Measurements from ENCODE around the gene AAMP. TPM values are rescaled to one million over a fixed set of nuclear protein-coding genes. Genes with fewer than 3 reads are reported as not detected.

Gene AAMP
- total and polyA plus RNA-seq, 4 donors = 63.6 to 116 (median 74.6) TPM

DNA sequence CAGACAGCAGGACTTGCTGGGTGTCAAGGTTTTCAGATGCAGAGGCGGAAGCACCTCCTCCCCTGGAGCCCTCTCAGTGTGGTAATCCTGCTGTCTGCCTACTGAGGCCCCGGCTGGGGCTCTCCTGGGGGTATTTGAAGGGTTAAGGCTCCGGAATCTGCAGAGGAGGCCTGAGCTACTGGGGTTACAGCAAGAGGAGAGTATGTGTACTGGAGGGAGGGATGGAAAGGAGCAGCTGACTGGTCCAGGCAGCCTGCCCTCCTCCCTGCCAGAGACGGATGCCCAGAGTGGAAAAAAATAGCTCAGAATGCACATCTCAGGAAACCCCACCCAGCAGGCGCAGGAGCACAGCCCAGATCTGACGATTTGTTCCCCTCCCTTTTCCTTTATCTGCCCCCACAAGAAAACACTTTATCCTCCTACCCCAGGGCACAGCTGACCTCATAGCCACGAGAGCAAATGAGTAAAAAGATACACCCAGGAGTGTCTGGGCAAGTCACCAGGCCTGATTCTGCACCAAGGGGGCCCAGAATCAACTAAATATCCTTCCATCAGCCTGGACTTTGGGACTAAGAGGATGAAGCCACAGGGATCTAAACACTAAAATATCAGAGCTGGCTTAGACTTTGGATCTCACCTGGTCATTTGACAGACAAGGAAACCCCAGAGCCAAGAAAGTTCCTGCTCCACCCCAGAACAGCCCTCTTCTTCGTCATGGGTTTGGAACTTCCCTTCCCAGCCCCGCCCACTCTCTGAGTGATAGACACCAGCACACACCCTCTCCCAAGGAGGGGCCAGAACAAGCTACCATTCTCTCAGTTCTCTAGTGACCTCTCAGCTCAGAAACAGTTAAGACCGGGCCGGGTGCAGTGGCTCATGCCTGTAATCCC is 16.9 kb upstream of the AAMP start:
- TF ChIP-seq, protein P1, sequence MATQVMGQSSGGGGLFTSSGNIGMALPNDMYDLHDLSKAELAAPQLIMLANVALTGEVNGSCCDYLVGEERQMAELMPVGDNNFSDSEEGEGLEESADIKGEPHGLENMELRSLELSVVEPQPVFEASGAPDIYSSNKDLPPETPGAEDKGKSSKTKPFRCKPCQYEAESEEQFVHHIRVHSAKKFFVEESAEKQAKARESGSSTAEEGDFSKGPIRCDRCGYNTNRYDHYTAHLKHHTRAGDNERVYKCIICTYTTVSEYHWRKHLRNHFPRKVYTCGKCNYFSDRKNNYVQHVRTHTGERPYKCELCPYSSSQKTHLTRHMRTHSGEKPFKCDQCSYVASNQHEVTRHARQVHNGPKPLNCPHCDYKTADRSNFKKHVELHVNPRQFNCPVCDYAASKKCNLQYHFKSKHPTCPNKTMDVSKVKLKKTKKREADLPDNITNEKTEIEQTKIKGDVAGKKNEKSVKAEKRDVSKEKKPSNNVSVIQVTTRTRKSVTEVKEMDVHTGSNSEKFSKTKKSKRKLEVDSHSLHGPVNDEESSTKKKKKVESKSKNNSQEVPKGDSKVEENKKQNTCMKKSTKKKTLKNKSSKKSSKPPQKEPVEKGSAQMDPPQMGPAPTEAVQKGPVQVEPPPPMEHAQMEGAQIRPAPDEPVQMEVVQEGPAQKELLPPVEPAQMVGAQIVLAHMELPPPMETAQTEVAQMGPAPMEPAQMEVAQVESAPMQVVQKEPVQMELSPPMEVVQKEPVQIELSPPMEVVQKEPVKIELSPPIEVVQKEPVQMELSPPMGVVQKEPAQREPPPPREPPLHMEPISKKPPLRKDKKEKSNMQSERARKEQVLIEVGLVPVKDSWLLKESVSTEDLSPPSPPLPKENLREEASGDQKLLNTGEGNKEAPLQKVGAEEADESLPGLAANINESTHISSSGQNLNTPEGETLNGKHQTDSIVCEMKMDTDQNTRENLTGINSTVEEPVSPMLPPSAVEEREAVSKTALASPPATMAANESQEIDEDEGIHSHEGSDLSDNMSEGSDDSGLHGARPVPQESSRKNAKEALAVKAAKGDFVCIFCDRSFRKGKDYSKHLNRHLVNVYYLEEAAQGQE (IDR thresholded peaks at IDR 0.05) = no peak
- TF ChIP-seq JUND (IDR thresholded peaks at IDR 0.05) = peak; percentile 15 to 68
- TF ChIP-seq HNF4G (IDR thresholded peaks at IDR 0.05) = peak; percentile 46
- peak; percentile 60 for TF ChIP-seq SP1 (IDR thresholded peaks at IDR 0.05)
- TF ChIP-seq YY1 (IDR thresholded peaks at IDR 0.05) = peak; percentile 13
- peak; percentile 32 for TF ChIP-seq NR2F2 (IDR thresholded peaks at IDR 0.05)
- no peak for TF ChIP-seq EGR1 (IDR thresholded peaks at IDR 0.05; ENCODE audit: low read depth in 2 of 2)
- TF ChIP-seq HNF4A (conservative IDR thresholded peaks at IDR 0.05) = peak; percentile 39 to 74
- H3K4me1 ChIP-seq (ENCODE audit: control insufficient read depth in 4 of 4, insufficient read depth in 4 of 4, low read length in 3 of 4) = peaks cover 40 to 91% (median 77%) of the 10 kb centered on the region in 4 donors
- H3K9ac ChIP-seq (ENCODE audit: low read depth in 1 of 2, low read length in 2 of 2) = peak overlapping the region in 1 of 2 donors; percentile 79
- H3K27me3 ChIP-seq (ENCODE audit: control insufficient read depth in 4 of 4, insufficient read depth in 4 of 4, low read length in 3 of 4) = no peaks in the 10 kb centered on the region
- H3K27ac ChIP-seq (ENCODE audit: low read depth in 1 of 2, low read length in 2 of 2) = peak overlapping the region; percentile 80 to 84
- no peaks in the 10 kb centered on the region for H3K9me3 ChIP-seq (ENCODE audit: control insufficient read depth in 4 of 4, low read length in 3 of 4)
- 32% methylated on average over 11 of the region's 11 CpGs for WGBS
- peak; percentile 83 for DNase-seq (ENCODE audit: low spot score)
- no peak overlapping the region for H3K4me3 ChIP-seq (ENCODE audit: low read depth in 1 of 3, low read length in 3 of 3)
- H3K36me3 ChIP-seq (ENCODE audit: control insufficient read depth in 4 of 4, insufficient read depth in 3 of 4, low read depth in 1 of 4, low read length in 3 of 4) = no peaks in the 10 kb centered on the region

DNA sequence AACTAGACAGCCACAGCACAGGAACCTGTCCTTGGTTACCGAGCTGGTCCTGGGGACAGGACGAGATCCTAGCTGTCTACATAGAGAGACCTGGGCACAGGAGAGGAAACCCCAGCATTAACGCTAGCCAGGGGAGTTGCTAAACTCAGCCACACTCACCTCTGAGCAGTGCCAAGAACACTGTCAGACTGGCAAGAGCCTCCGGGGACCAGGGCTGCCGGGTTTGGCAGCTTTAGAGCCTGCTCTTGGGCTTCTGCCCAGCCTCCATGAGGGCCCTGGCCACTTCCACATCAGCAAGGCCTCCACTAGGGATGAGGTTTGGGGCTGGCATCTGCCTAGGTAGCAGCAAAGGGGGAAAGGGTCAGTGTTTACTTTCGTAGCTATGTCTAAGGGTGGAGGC is 15.7 kb upstream of the AAMP start:
- H3K27ac ChIP-seq (ENCODE audit: low read depth in 1 of 2, low read length in 2 of 2) = peak overlapping the region; percentile 80 to 84
- 16% methylated on average over 6 of the region's 6 CpGs for WGBS
- H3K9me3 ChIP-seq (ENCODE audit: control insufficient read depth in 4 of 4, low read length in 3 of 4) = no peaks in the 10 kb centered on the region
- no peak for DNase-seq (ENCODE audit: low spot score)
- no peaks in the 10 kb centered on the region for H3K27me3 ChIP-seq (ENCODE audit: control insufficient read depth in 4 of 4, insufficient read depth in 4 of 4, low read length in 3 of 4)
- peak overlapping the region; percentile 33 to 52 for H3K9ac ChIP-seq (ENCODE audit: low read depth in 1 of 2, low read length in 2 of 2)
- no peak overlapping the region for H3K4me3 ChIP-seq (ENCODE audit: low read depth in 1 of 3, low read length in 3 of 3)
- H3K4me1 ChIP-seq (ENCODE audit: control insufficient read depth in 4 of 4, insufficient read depth in 4 of 4, low read length in 3 of 4) = peaks cover 35 to 86% (median 72%) of the 10 kb centered on the region in 4 donors
- TF ChIP-seq, protein P2, sequence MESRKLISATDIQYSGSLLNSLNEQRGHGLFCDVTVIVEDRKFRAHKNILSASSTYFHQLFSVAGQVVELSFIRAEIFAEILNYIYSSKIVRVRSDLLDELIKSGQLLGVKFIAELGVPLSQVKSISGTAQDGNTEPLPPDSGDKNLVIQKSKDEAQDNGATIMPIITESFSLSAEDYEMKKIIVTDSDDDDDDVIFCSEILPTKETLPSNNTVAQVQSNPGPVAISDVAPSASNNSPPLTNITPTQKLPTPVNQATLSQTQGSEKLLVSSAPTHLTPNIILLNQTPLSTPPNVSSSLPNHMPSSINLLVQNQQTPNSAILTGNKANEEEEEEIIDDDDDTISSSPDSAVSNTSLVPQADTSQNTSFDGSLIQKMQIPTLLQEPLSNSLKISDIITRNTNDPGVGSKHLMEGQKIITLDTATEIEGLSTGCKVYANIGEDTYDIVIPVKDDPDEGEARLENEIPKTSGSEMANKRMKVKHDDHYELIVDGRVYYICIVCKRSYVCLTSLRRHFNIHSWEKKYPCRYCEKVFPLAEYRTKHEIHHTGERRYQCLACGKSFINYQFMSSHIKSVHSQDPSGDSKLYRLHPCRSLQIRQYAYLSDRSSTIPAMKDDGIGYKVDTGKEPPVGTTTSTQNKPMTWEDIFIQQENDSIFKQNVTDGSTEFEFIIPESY (IDR thresholded peaks at IDR 0.05) = no peak
- TF ChIP-seq HNF4A (conservative IDR thresholded peaks at IDR 0.05) = peak; percentile 37 to 73
- TF ChIP-seq FOXA1 (IDR thresholded peaks at IDR 0.05) = no peak
- peak; percentile 90 for TF ChIP-seq YY1 (IDR thresholded peaks at IDR 0.05)
- TF ChIP-seq TAF1 (conservative IDR thresholded peaks at IDR 0.05) = no peak
- TF ChIP-seq MAX (IDR thresholded peaks at IDR 0.05) = peak; percentile 67
- TF ChIP-seq HNF4G (IDR thresholded peaks at IDR 0.05) = no peak
- peak; percentile 28 to 50 for TF ChIP-seq RAD21 (IDR thresholded peaks at IDR 0.05)
- no peak for TF ChIP-seq CTCF (IDR thresholded peaks at IDR 0.05; ENCODE audit: low read depth, low read length, missing input control)
- peak in 1 of 2 donors; percentile 30 for TF ChIP-seq JUND (IDR thresholded peaks at IDR 0.05)
- no peak for TF ChIP-seq FOXA2 (IDR thresholded peaks at IDR 0.05)
- TF ChIP-seq EGR1 (IDR thresholded peaks at IDR 0.05; ENCODE audit: low read depth in 2 of 2) = no peak
- TF ChIP-seq SP1 (IDR thresholded peaks at IDR 0.05) = peak; percentile 67
- TF ChIP-seq ATF3 (IDR thresholded peaks at IDR 0.05) = no peak
- peak; percentile 60 to 77 for TF ChIP-seq RXRA (IDR thresholded peaks at IDR 0.05)
- TF ChIP-seq GABPA (IDR thresholded peaks at IDR 0.05 in 1 of 2, conservative IDR thresholded peaks at IDR 0.05 in 1 of 2) = no peak
- no peak for TF ChIP-seq NR2F2 (IDR thresholded peaks at IDR 0.05)
- TF ChIP-seq, protein P1 (IDR thresholded peaks at IDR 0.05) = peak; percentile 76
- H3K36me3 ChIP-seq (ENCODE audit: control insufficient read depth in 4 of 4, insufficient read depth in 3 of 4, low read depth in 1 of 4, low read length in 3 of 4) = peaks cover 0 to 5% (median under 1%) of the 10 kb centered on the region in 4 donors
